B cell (primary cell): ENCODE results near the gene UBL3. TPM values are rescaled to one million over a fixed set of nuclear protein-coding genes. Genes with fewer than 3 reads are reported as not detected.

Source experiments
- ATAC-seq: fragments of 200-7000 bp; cut with Tn5 transposase; one replicate; pipeline ENCODE4 v1.10.0; 2021; ENCODE audit warnings: low read depth, mild to moderate bottlenecking, moderate number of reproducible peaks, moderate library complexity
- CTCF ChIA-PET: fragments of 350-600 bp; sonication (Branson Sonifier 250); formaldehyde crosslinking; loops from one replicate; lab custom pipeline; 2021; ENCODE audit warnings: antibody characterized with exemption, inconsistent platforms; lab: Charles Lee
- POLR2A ChIA-PET: fragments of 350-600 bp; sonication (Branson Sonifier 250); formaldehyde crosslinking; loops from one replicate; lab custom pipeline; 2021; ENCODE audit warnings: antibody characterized with exemption; lab: Charles Lee
- DNase-seq: peaks from one replicate; pipeline ENCODE4 v3.0.0; 2013
- H2AFZ ChIP-seq: 2 replicates; pipeline ENCODE4 v1.6.1; 2012; ENCODE audit warnings: mild to moderate bottlenecking, low read depth, low read length; ENCODE audit not compliant: insufficient read depth, poor library complexity, severe bottlenecking
- H3K27ac ChIP-seq, 2 donors: 1 replicate in 1 of 2; 2 replicates in 1 of 2; pipeline ENCODE4 v1.5.1; 2012 to 2013; ENCODE audit warnings: low read length in 2 of 2, mild to moderate bottlenecking in 2 of 2, moderate library complexity in 1 of 2
- H3K27me3 ChIP-seq, 4 experiments: fragments of 200-600 bp in 1 of 4; sonication (generic) in 1 of 4; replicated peaks in 1 of 4; 1 replicate in 2 of 4; 2 replicates in 2 of 4; pipeline versions ENCODE4 v1.6.1 to v1.7.0; 2013 to 2016; ENCODE audit warnings: low read length in 3 of 4, mild to moderate bottlenecking in 2 of 4, mixed read lengths in 1 of 4, moderate library complexity in 1 of 4; ENCODE audit not compliant: insufficient read depth in 4 of 4, control insufficient read depth in 3 of 4; ENCODE audit errors: control extremely low read depth in 1 of 4
- H3K36me3 ChIP-seq, 2 experiments: replicated peaks in 1 of 2; 1 replicate in 1 of 2; 2 replicates in 1 of 2; pipeline versions ENCODE4 v1.6.1 to v1.7.1; 2013; ENCODE audit warnings: low read length in 1 of 2; ENCODE audit not compliant: insufficient read depth in 2 of 2, control insufficient read depth in 1 of 2; ENCODE audit errors: control extremely low read depth in 1 of 2, extremely low read depth in 1 of 2
- H3K4me1 ChIP-seq, 2 donors: fragments of 200-600 bp in 1 of 2; sonication (generic) in 1 of 2; 1 replicate in 1 of 2; 2 replicates in 1 of 2; pipeline versions ENCODE4 v1.5.1 to v1.6.1; 2013 to 2017; ENCODE audit warnings: low read length in 2 of 2; ENCODE audit not compliant: control insufficient read depth in 2 of 2, insufficient read depth in 2 of 2
- H3K4me2 ChIP-seq: replicated peaks from 2 replicates; pipeline ENCODE3; 2012; ENCODE audit warnings: mild to moderate bottlenecking, low read depth, low read length; ENCODE audit not compliant: poor library complexity, severe bottlenecking
- H3K4me3 ChIP-seq, 5 experiments: fragments of 200-600 bp in 1 of 5; sonication (generic) in 1 of 5; 1 replicate in 3 of 5; 2 replicates in 2 of 5; pipeline versions ENCODE4 v1.5.1 to v1.7.0; 2011 to 2016; ENCODE audit warnings: low read length in 4 of 5, mild to moderate bottlenecking in 4 of 5, low read depth in 2 of 5, control low read depth in 1 of 5, moderate library complexity in 1 of 5; ENCODE audit not compliant: insufficient read depth in 1 of 5; ENCODE audit errors: control extremely low read depth in 1 of 5, extremely low read depth in 1 of 5
- H3K79me2 ChIP-seq: fragments of 200-600 bp; sonication (generic); one replicate; pipeline ENCODE4 v1.6.0; 2016; ENCODE audit warnings: low read length; ENCODE audit not compliant: control insufficient read depth, insufficient read depth
- H3K9ac ChIP-seq: fragments of 200-600 bp; sonication (generic); 2 replicates; pipeline ENCODE4 v1.6.1; 2017; ENCODE audit warnings: mild to moderate bottlenecking, low read length, moderate library complexity
- H3K9me3 ChIP-seq, 3 donors: one replicate each; pipeline versions ENCODE4 v1.6.1 to v1.7.1; 2013; ENCODE audit warnings: low read length in 2 of 3; ENCODE audit not compliant: control insufficient read depth in 2 of 3, insufficient read depth in 1 of 3; ENCODE audit errors: control extremely low read depth in 1 of 3
- H4K20me1 ChIP-seq: 2 replicates; pipeline ENCODE4 v1.6.0; 2012; ENCODE audit warnings: mild to moderate bottlenecking, low read length; ENCODE audit not compliant: insufficient read depth, control insufficient read depth, poor library complexity, severe bottlenecking
- H3K27ac Mint-ChIP-seq: one replicate; pipeline ENCODE4 v1.8.0; 2021; ENCODE audit warnings: mixed read lengths
- H3K27me3 Mint-ChIP-seq: one replicate; pipeline ENCODE4 v1.8.0; 2021; ENCODE audit warnings: mixed read lengths
- H3K4me1 Mint-ChIP-seq: one replicate; pipeline ENCODE4 v1.8.0; 2021; ENCODE audit warnings: mixed read lengths
- H3K4me3 Mint-ChIP-seq: one replicate; pipeline ENCODE4 v1.8.0; 2021; ENCODE audit warnings: mixed read lengths
- H3K9me3 Mint-ChIP-seq: one replicate; pipeline ENCODE4 v1.8.0; 2022; ENCODE audit warnings: mixed read lengths; ENCODE audit not compliant: insufficient read depth
- EZH2 ChIP-seq: IDR thresholded peaks from 2 replicates; pipeline ENCODE4 v1.6.1; 2012; ENCODE audit warnings: borderline replicate concordance, low read depth, mild to moderate bottlenecking, moderate library complexity, low read length; ENCODE audit not compliant: insufficient read depth, poor library complexity, severe bottlenecking
- WGBS: methylation state at CpG from one replicate; pipeline ENCODE4 v1.1.5; 2013; ENCODE audit warnings: missing lambda C conversion rate; ENCODE audit not compliant: insufficient coverage; 5-methylcytosine and 5-hydroxymethylcytosine counted together
- intact Hi-C: fragments of 100-400 bp; cut with micrococcal nuclease; formaldehyde crosslinking; loops from one replicate; pipeline ENCODE4 v1.10.0; 2022
- polyA minus RNA-seq: library from RNA; depleted of rRNA, polyadenylated mRNA; stranded (reverse); fragments of >200 nt; gene quantifications from 2 replicates; pipeline ENCODE4 v1.2.3, GENCODE V29; 2012
- polyA plus RNA-seq: library from polyadenylated mRNA; depleted of rRNA; stranded (reverse); fragments of >200 nt; gene quantifications from 2 replicates; pipeline ENCODE4 v1.2.3, GENCODE V29; 2012
- total RNA-seq, 2 donors: library from RNA; stranded (reverse); fragments of 120-200 nt in 1 of 2; gene quantifications; 1 replicate in 1 of 2; 2 replicates in 1 of 2; pipeline versions ENCODE4 v1.2.3 to v1.2.4, GENCODE V29; 2013 to 2022
- TF ChIP-seq, protein P1 (sequence below): fragments of 200-600 bp; IDR thresholded peaks from one replicate; pipeline ENCODE4 v1.8.0; 2022; ENCODE audit warnings: antibody characterized with exemption, mild to moderate bottlenecking

The UBL3 gene, protein sequence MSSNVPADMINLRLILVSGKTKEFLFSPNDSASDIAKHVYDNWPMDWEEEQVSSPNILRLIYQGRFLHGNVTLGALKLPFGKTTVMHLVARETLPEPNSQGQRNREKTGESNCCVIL
- total RNA-seq, result 26.4 and 27.9 TPM in 2 replicates
- 20.6 TPM for total RNA-seq (2013)
- 7.3 and 13.8 TPM in 2 replicates for polyA plus RNA-seq
- 15.4 and 20.6 TPM in 2 replicates for polyA minus RNA-seq

DNA sequence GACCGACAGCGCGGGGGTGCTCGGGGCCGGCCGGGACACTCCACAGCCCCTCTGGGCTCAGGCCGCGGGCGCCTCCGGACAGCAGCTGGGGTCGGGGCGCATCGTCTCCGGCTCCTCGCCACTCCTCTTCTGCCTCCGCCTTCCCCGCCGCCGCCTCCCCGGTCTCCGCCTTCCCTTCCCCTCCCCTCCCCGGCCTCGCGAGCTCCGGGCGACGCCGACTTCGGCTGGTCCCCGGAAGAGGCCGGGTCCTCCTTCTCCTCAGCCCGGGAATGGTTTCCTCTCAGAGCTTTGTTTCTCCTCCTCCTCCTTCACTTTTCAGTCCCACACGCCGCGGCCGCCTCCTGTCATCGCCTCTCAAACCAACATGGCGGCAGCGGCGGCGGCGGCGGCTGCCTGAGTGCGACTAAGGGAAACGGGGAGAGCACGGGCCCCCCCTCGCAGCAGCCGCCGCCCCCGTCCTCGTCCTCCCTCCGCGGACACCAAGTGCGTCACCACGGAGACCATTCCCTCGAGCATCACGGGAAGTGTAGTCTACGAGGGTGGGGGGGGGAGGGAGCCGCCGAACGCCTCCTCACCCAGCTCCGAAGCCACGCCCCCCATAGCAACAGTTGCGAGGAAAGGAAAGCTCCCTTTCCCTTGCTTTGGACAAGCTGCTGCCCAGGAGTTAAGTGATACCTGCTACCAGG lies at the start of gene UBL3:
TSS of gene UBL3 (minus strand) at position 405 of the 686 bp plus-strand sequence. CDS start 1,079 bp downstream, outside the sequence.
- ChIA-PET POLR2A (interaction anchor here (0.5 to 0.7 kb wide), 7 partner anchors 15 to 755 kb away, joined by 3 to 9 read pairs (median 3); no protein-coding TSS in a partner anchor), CTCF (interaction anchor here (0.9 to 3.6 kb wide), 4 partner anchors 33 to 343 kb away, joined by 3 to 19 read pairs (median 5); no protein-coding TSS in a partner anchor)
- Histone ChIP-seq H3K27me3 (no peaks in the 10 kb centered on the region), H2AFZ (peak within 1 kb of the TSS; percentile 88), H3K4me1 (peaks cover 17 to 20% of the 10 kb centered on the region in 2 donors), H3K27ac (peak within 1 kb of the TSS; percentile 93 to 94), H3K79me2 (peaks cover 47% of the 10 kb centered on the region), H3K9ac (peak within 1 kb of the TSS; percentile 89), H3K4me2 (peak within 1 kb of the TSS; percentile 83), H3K9me3 (no peaks in the 10 kb centered on the region), H3K4me3 (peak within 1 kb of the TSS; percentile 78 to 99 (median 87)), H4K20me1 (peaks cover 10% of the 10 kb centered on the region), H3K36me3 (no peaks in the 10 kb centered on the region)
- peak; percentile 92 for ATAC-seq
- peak within 1 kb of the TSS; percentile 91 for H3K4me3 Mint-ChIP-seq
- no peaks in the 10 kb centered on the region for H3K27me3 Mint-ChIP-seq
- DNase-seq, result peak; percentile 97
- intact Hi-C loops, result loop anchor here (1.0 to 2.0 kb wide), 6 partner anchors 32 to 1312 kb away; partner anchors contain the start of genes HMGB1, SLC7A1 and USPL1
- no peaks in the 10 kb centered on the region for H3K9me3 Mint-ChIP-seq
- 0% methylated on average over 43 of the region's 64 CpGs for WGBS
- H3K4me1 Mint-ChIP-seq, result peaks cover 28% of the 10 kb centered on the region
- peak within 1 kb of the TSS; percentile 99 for H3K27ac Mint-ChIP-seq
- TF ChIP-seq, protein P1, sequence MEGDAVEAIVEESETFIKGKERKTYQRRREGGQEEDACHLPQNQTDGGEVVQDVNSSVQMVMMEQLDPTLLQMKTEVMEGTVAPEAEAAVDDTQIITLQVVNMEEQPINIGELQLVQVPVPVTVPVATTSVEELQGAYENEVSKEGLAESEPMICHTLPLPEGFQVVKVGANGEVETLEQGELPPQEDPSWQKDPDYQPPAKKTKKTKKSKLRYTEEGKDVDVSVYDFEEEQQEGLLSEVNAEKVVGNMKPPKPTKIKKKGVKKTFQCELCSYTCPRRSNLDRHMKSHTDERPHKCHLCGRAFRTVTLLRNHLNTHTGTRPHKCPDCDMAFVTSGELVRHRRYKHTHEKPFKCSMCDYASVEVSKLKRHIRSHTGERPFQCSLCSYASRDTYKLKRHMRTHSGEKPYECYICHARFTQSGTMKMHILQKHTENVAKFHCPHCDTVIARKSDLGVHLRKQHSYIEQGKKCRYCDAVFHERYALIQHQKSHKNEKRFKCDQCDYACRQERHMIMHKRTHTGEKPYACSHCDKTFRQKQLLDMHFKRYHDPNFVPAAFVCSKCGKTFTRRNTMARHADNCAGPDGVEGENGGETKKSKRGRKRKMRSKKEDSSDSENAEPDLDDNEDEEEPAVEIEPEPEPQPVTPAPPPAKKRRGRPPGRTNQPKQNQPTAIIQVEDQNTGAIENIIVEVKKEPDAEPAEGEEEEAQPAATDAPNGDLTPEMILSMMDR, result no peak

DNA sequence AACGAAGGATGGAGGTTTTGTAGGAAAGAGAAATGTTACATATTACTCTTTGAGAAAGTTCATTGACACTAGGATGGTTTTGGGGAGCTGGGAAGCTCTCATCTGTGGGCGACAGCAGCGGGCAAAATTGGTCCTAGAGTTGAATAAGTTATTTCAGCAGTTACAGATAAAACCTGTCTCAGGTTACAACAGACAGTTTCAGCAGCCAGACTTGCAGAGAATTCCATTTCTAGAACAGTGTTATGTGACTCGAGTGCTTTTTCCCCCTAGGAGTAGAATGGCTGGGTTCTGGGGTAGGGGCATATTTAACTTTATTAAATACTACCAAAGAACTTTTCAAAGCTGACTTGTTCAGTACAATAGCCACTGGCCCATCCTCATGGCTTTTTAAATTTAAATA lies 46.7 kb upstream of the UBL3 start:
- ChIA-PET CTCF (no interaction called here), POLR2A (no interaction called here)
- Histone ChIP-seq H3K9ac (no peak overlapping the region), H3K4me3 (no peak overlapping the region), H3K4me2 (no peak overlapping the region), H2AFZ (no peak overlapping the region), H3K36me3 (no peaks in the 10 kb centered on the region), H4K20me1 (no peaks in the 10 kb centered on the region), H3K79me2 (no peaks in the 10 kb centered on the region), H3K27me3 (peaks cover 0 to 3% (median 0%) of the 10 kb centered on the region in 4 experiments), H3K27ac (no peak overlapping the region), H3K9me3 (no peaks in the 10 kb centered on the region), H3K4me1 (no peaks in the 10 kb centered on the region)
- no peak overlapping the region for H3K27ac Mint-ChIP-seq
- no peak for DNase-seq
- WGBS, result 54% methylated on average over 1 of the region's 4 CpGs
- intact Hi-C loops, result no loop called here
- TF ChIP-seq EZH2, result no peak
- TF ChIP-seq, protein P1, result no peak
- no peaks in the 10 kb centered on the region for H3K9me3 Mint-ChIP-seq
- no peaks in the 10 kb centered on the region for H3K4me1 Mint-ChIP-seq
- no peak overlapping the region for H3K4me3 Mint-ChIP-seq
- ATAC-seq, result no peak
- H3K27me3 Mint-ChIP-seq, result peaks cover 23% of the 10 kb centered on the region
